IMR-90 (cell line): ENCODE measurements around the gene TFAP2E. TPM values are rescaled to one million over a fixed set of nuclear protein-coding genes. Genes with fewer than 3 reads are reported as not detected.

Source experiments
- ATAC-seq: fragments of 200-7000 bp; cut with Tn5 transposase; 2 replicates; pipeline ENCODE4 v1.9.1; 2020; ENCODE audit warnings: low read depth, mild to moderate bottlenecking, moderate library complexity
- BruUV-seq: library from RNA; stranded (reverse); fragments of 400-500 nt; replicated peaks from 2 replicates; lab custom pipeline; 2021; lab: Mats Ljungman, UMichigan
- CTCF ChIA-PET: fragments of 300-600 bp; formaldehyde crosslinking; extraction: SDS; loops from one replicate; lab custom pipeline; 2021; ENCODE audit warnings: antibody characterized with exemption; lab: Yijun Ruan, JAX
- POLR2A ChIA-PET: fragments of 300-600 bp; sonication (Branson Sonifier 250); formaldehyde crosslinking; loops from one replicate; lab custom pipeline; 2022; ENCODE audit warnings: antibody characterized with exemption; ENCODE audit not compliant: unreplicated experiment; lab: Charles Lee
- DNase-seq: peaks from one replicate; pipeline ENCODE4 v3.0.0; 2013
- H2AFZ ChIP-seq: replicated peaks from 2 replicates; pipeline ENCODE3; 2013; ENCODE audit warnings: low read length, mild to moderate bottlenecking; ENCODE audit not compliant: poor library complexity
- H2AK5ac ChIP-seq: 2 replicates; pipeline ENCODE4 v1.6.1; 2013; ENCODE audit warnings: low read depth, low read length, inconsistent platforms
- H2AK9ac ChIP-seq: replicated peaks from 2 replicates; pipeline ENCODE3; 2013; ENCODE audit warnings: mild to moderate bottlenecking, low read depth, low read length, moderate library complexity; ENCODE audit not compliant: poor library complexity
- H2BK120ac ChIP-seq: 2 replicates; pipeline ENCODE4 v1.6.1; 2013; ENCODE audit warnings: low read depth, low read length, inconsistent platforms
- H2BK15ac ChIP-seq: 3 replicates; pipeline ENCODE4 v1.6.1; 2013; ENCODE audit warnings: low read depth, low read length, inconsistent platforms
- H2BK20ac ChIP-seq: 2 replicates; pipeline ENCODE4 v1.6.1; 2013; ENCODE audit warnings: low read depth, mild to moderate bottlenecking, inconsistent platforms, low read length, moderate library complexity
- H2BK5ac ChIP-seq: 2 replicates; pipeline ENCODE4 v1.6.1; 2013; ENCODE audit warnings: mild to moderate bottlenecking, low read depth, low read length, inconsistent platforms; ENCODE audit not compliant: poor library complexity, severe bottlenecking
- H3K14ac ChIP-seq: replicated peaks from 2 replicates; pipeline ENCODE4 v1.6.1; 2013; ENCODE audit warnings: low read depth, low read length, inconsistent platforms
- H3K18ac ChIP-seq: 2 replicates; pipeline ENCODE4 v1.6.1; 2013; ENCODE audit warnings: low read depth, low read length, control low read depth
- H3K23ac ChIP-seq: 2 replicates; pipeline ENCODE4 v1.6.1; 2013; ENCODE audit warnings: low read depth, low read length, inconsistent platforms
- H3K27ac ChIP-seq: 2 replicates; pipeline ENCODE4 v1.5.1; 2013; ENCODE audit warnings: mild to moderate bottlenecking, control low read depth, low read length; ENCODE audit not compliant: insufficient read depth
- H3K27me3 ChIP-seq: 2 replicates; pipeline ENCODE4 v1.6.1; 2013; ENCODE audit warnings: low read length; ENCODE audit not compliant: control insufficient read depth, insufficient read depth
- H3K36me3 ChIP-seq: 2 replicates; pipeline ENCODE4 v1.6.1; 2013; ENCODE audit warnings: low read length, mixed read lengths; ENCODE audit not compliant: control insufficient read depth, insufficient read depth
- H3K4ac ChIP-seq: 2 replicates; pipeline ENCODE4 v1.6.1; 2013; ENCODE audit warnings: low read depth, low read length, inconsistent platforms
- H3K4me1 ChIP-seq: 2 replicates; pipeline ENCODE4 v1.6.1; 2013; ENCODE audit warnings: low read length, mixed read lengths; ENCODE audit not compliant: control insufficient read depth, insufficient read depth
- H3K4me2 ChIP-seq: 2 replicates; pipeline ENCODE4 v1.6.1; 2013; ENCODE audit warnings: low read depth, mild to moderate bottlenecking, control low read depth, low read length, moderate library complexity
- H3K4me3 ChIP-seq: 2 replicates; pipeline ENCODE4 v1.5.1; 2013; ENCODE audit warnings: low read depth, mild to moderate bottlenecking, control low read depth, low read length, moderate library complexity; ENCODE audit not compliant: insufficient read depth
- H3K56ac ChIP-seq: 2 replicates; pipeline ENCODE4 v1.6.1; 2013; ENCODE audit warnings: low read length, inconsistent platforms; ENCODE audit not compliant: insufficient read depth; ENCODE audit errors: extremely low read depth
- H3K79me1 ChIP-seq, 2 experiments: 2 replicates each; pipeline ENCODE4 v1.6.1; 2013; ENCODE audit warnings: low read length in 2 of 2, inconsistent platforms in 1 of 2, low read depth in 1 of 2
- H3K9ac ChIP-seq: 2 replicates; pipeline ENCODE4 v1.6.1; 2013; ENCODE audit warnings: low read depth, low read length, control low read depth
- H3K9me1 ChIP-seq: 2 replicates; pipeline ENCODE4 v1.6.1; 2013; ENCODE audit warnings: low read length, inconsistent platforms; ENCODE audit not compliant: insufficient read depth
- H3K9me3 ChIP-seq: 2 replicates; pipeline ENCODE4 v1.6.1; 2013; ENCODE audit warnings: low read length; ENCODE audit not compliant: control insufficient read depth, insufficient read depth
- H4K20me1 ChIP-seq: 2 replicates; pipeline ENCODE4 v1.6.1; 2013; ENCODE audit warnings: low read length, inconsistent platforms; ENCODE audit not compliant: insufficient read depth
- H4K5ac ChIP-seq: 2 replicates; pipeline ENCODE4 v1.6.1; 2013; ENCODE audit warnings: mild to moderate bottlenecking, low read depth, low read length, control low read depth
- H4K8ac ChIP-seq, 2 experiments: 2 replicates each; pipeline ENCODE4 v1.6.1; 2013; ENCODE audit warnings: low read depth in 2 of 2, low read length in 2 of 2, control low read depth in 1 of 2, inconsistent platforms in 1 of 2
- H4K91ac ChIP-seq: 2 replicates; pipeline ENCODE4 v1.6.1; 2013; ENCODE audit warnings: low read depth, low read length, inconsistent platforms; ENCODE audit not compliant: insufficient read depth
- BHLHE40 ChIP-seq: fragments of 150-350 bp; IDR thresholded peaks from 2 replicates; pipeline ENCODE4 v1.6.1; 2016; ENCODE audit warnings: mild to moderate bottlenecking, low read depth, low read length
- CTCF ChIP-seq: conservative IDR thresholded peaks from 2 replicates; pipeline ENCODE4 v1.5.1; 2012; ENCODE audit warnings: mild to moderate bottlenecking, low read depth, low read length, improper control_type of control experiment
- MXI1 ChIP-seq: IDR thresholded peaks from 2 replicates; pipeline ENCODE4 v1.6.1; 2012; ENCODE audit warnings: low read depth, mild to moderate bottlenecking, low read length, moderate library complexity, borderline replicate concordance
- POLR2A ChIP-seq: IDR thresholded peaks from 2 replicates; pipeline ENCODE4 v1.6.1; 2012; ENCODE audit warnings: mild to moderate bottlenecking, low read depth, low read length
- RAD21 ChIP-seq: IDR thresholded peaks from 2 replicates; pipeline ENCODE4 v1.6.1; 2012; ENCODE audit warnings: low read length, improper control_type of control experiment
- RFX5 ChIP-seq: IDR thresholded peaks from 2 replicates; pipeline ENCODE4 v1.8.0; 2012; ENCODE audit warnings: low read depth, mild to moderate bottlenecking, low read length, moderate library complexity
- SMC3 ChIP-seq: fragments of 150-350 bp; IDR thresholded peaks from 2 replicates; pipeline ENCODE4 v1.6.1; 2016; ENCODE audit warnings: low read depth, mild to moderate bottlenecking, antibody characterized with exemption, low read length, moderate library complexity
- WGBS, 2 experiments: methylation state at CpG; one replicate each; pipeline versions ENCODE4 v1.1.5 to v1.1.7; 2013; ENCODE audit warnings: missing lambda C conversion rate in 2 of 2; ENCODE audit not compliant: insufficient read length in 1 of 2; ENCODE audit errors: extremely low coverage in 2 of 2; 5-methylcytosine and 5-hydroxymethylcytosine counted together
- dilution Hi-C: fragments of 300-500 bp; cut with HindIII; formaldehyde crosslinking; loops from one replicate; pipeline ENCODE4 v1.14.3; 2018; ENCODE audit warnings: low sequenced_read_pairs; ENCODE audit not compliant: unreplicated experiment
- in situ Hi-C: fragments of 300-500 bp; cut with MboI; formaldehyde crosslinking; loops from 3 replicates; pipeline ENCODE4 v1.14.3; 2019; ENCODE audit warnings: low sequenced_read_pairs, inconsistent platforms, mixed read lengths
- intact Hi-C: fragments of 100-400 bp; cut with micrococcal nuclease; formaldehyde crosslinking; loops from 2 replicates; pipeline ENCODE4 v1.10.0; 2022
- polyA plus RNA-seq, 3 experiments: library from polyadenylated mRNA; depleted of rRNA; stranded (reverse); fragments of >200 nt; gene quantifications; 2 replicates each; pipeline ENCODE4 v1.2.3, GENCODE V29; 2012; ENCODE audit warnings: low replicate concordance in 1 of 3
- total RNA-seq: library from RNA; depleted of rRNA; stranded (reverse); fragments of >200 nt; gene quantifications from 2 replicates; pipeline ENCODE4 v1.2.3, GENCODE V29; 2012

Gene TFAP2E
- total and polyA plus RNA-seq, 2 of the 4 experiments (the other 2 are of a cell fraction), result under 0.01 to 0.19 TPM

GRCh38 chr1:35532497-35533223 is 40.5 kb upstream of the TFAP2E start:
- Histone ChIP-seq H3K4me1 (peaks cover 4% of the 10 kb centered on the region; the same call in 1 of the 2 replicates), H2BK5ac (no peak overlapping the region), H4K8ac (no peak overlapping the region), H2BK20ac (no peak overlapping the region; the same call in 1 of the 2 replicates), H3K9ac (no peak overlapping the region), H3K27ac (no peak overlapping the region), H4K5ac (no peak overlapping the region), H3K4ac (no peak overlapping the region), H3K9me1 (no peaks in the 10 kb centered on the region), H2AK9ac (no peak overlapping the region), H3K79me1 (peaks cover 21 to 41% of the 10 kb centered on the region in 2 experiments), H3K36me3 (peaks cover 11% of the 10 kb centered on the region; the same call in 1 of the 2 replicates), H2AFZ (no peak overlapping the region), H3K4me2 (no peak overlapping the region), H3K56ac (no peak overlapping the region), H4K20me1 (no peaks in the 10 kb centered on the region; the same call in 1 of the 2 replicates), H2BK120ac (no peak overlapping the region), H3K27me3 (no peaks in the 10 kb centered on the region), H2AK5ac (no peak overlapping the region), H3K4me3 (no peak overlapping the region), H3K18ac (no peak overlapping the region), H3K9me3 (peaks cover 3% of the 10 kb centered on the region; the same call in 1 of the 2 replicates), H4K91ac (no peak overlapping the region), H3K14ac (no peak overlapping the region), H3K23ac (no peak overlapping the region), H2BK15ac (no peak overlapping the region)
- POLR2A ChIA-PET, result no interaction called here
- no CpG with 5 or more reads among the region's 1 CpG for WGBS, 2 experiments
- CTCF ChIA-PET, result interaction anchor here (0.6 kb wide), 1 partner anchor 59 kb away, joined by 4 read pairs; no protein-coding TSS in a partner anchor
- no peak for ATAC-seq
- DNase-seq, result no peak
- dilution Hi-C loops (no loop called here), intact Hi-C loops (loop anchor here (2.0 kb wide), 1 partner anchor 20 kb away; no protein-coding TSS in a partner anchor), in situ Hi-C loops (no loop called here)
- no TSS peak for BruUV-seq
- no peak for TF ChIP-seq CTCF
- no peak for TF ChIP-seq POLR2A
- no peak for TF ChIP-seq RAD21
- TF ChIP-seq RFX5, result no peak
- no peak for TF ChIP-seq MXI1
- TF ChIP-seq BHLHE40, result no peak
- TF ChIP-seq SMC3, result no peak
